ENCODE measurements around the gene OFD1. TPM values are rescaled to one million over a fixed set of nuclear protein-coding genes. Genes with fewer than 3 reads are reported as not detected.

Gene OFD1
- total RNA-seq, 1 experiment from 2014 or later: 14.4 TPM

- intact Hi-C loops (cut with micrococcal nuclease): no loop called here
- no peak for DNase-seq
- Histone ChIP-seq H3K79me2 (ENCODE audit: low read length) (no peaks in the 10 kb centered on the region), H3K9ac (ENCODE audit: low read length) (no peak overlapping the region), H2AFZ (ENCODE audit: low read length) (no peak overlapping the region), H3K9me3 (ENCODE audit: low read length) (no peaks in the 10 kb centered on the region), H3K4me1 (ENCODE audit: insufficient read depth, low read length) (no peaks in the 10 kb centered on the region), H3K27ac (ENCODE audit: low read length) (no peak overlapping the region), H3K4me2 (ENCODE audit: low read length) (no peak overlapping the region), H3K27me3 (ENCODE audit: low read length) (peaks cover 74% of the 10 kb centered on the region), H3F3A (ENCODE audit: low read length, unreplicated experiment) (no peaks in the 10 kb centered on the region), H3K4me3 (ENCODE audit: low read length) (no peak overlapping the region), H4K20me1 (ENCODE audit: low read length) (no peaks in the 10 kb centered on the region), H3K9me2 (replicated peaks; ENCODE audit: low read length) (no peaks in the 10 kb centered on the region), H3K36me3 (ENCODE audit: low read depth, low read length) (no peaks in the 10 kb centered on the region)
- no peak for TF ChIP-seq EZH2phosphoT487 (IDR thresholded peaks at IDR 0.05; ENCODE audit: borderline replicate concordance, low read length)
- TF ChIP-seq, protein P1, sequence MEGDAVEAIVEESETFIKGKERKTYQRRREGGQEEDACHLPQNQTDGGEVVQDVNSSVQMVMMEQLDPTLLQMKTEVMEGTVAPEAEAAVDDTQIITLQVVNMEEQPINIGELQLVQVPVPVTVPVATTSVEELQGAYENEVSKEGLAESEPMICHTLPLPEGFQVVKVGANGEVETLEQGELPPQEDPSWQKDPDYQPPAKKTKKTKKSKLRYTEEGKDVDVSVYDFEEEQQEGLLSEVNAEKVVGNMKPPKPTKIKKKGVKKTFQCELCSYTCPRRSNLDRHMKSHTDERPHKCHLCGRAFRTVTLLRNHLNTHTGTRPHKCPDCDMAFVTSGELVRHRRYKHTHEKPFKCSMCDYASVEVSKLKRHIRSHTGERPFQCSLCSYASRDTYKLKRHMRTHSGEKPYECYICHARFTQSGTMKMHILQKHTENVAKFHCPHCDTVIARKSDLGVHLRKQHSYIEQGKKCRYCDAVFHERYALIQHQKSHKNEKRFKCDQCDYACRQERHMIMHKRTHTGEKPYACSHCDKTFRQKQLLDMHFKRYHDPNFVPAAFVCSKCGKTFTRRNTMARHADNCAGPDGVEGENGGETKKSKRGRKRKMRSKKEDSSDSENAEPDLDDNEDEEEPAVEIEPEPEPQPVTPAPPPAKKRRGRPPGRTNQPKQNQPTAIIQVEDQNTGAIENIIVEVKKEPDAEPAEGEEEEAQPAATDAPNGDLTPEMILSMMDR (conservative IDR thresholded peaks at IDR 0.05; ENCODE audit: low read depth, low read length): no peak
- TF ChIP-seq EZH2 (IDR thresholded peaks at IDR 0.05; ENCODE audit: low read length, unreplicated experiment): no peak
- ATAC-seq: no peak
- BruUV-seq (replicated peaks): no TSS peak
- ChIA-PET POLR2A (ENCODE audit: unreplicated experiment) (no interaction called here), CTCF (no interaction called here)
These were observed 81.1 kb downstream of the OFD1 start for GRCh38 chrX:13815664-13816063.

DNA sequence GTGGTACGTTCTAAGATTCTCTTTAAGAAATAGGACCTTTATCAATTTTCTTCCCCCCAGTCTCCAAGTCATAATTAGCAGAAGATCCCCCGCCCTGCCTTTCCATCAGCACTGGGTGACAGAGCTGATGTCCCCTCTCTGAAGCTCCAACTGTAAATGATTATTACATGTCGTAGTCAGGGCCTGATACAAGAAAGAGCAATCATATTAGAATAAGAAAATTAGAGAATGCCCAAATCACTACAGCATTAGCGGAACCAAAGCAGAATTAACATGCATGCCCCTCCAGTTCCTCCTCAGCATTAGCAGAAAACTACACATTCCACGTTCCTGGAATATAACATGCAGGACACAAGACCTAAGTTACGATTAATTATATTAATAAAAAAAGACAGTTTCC lies 81.6 kb downstream of the OFD1 start:
- H3K9me3 ChIP-seq (ENCODE audit: low read length): no peaks in the 10 kb centered on the region
- CTCF ChIA-PET: no interaction called here
- H3K36me3 ChIP-seq (ENCODE audit: low read depth, low read length): no peaks in the 10 kb centered on the region
- H4K20me1 ChIP-seq (ENCODE audit: low read length): no peaks in the 10 kb centered on the region
- H3K9me2 ChIP-seq (replicated peaks; ENCODE audit: low read length): no peaks in the 10 kb centered on the region
- no peaks in the 10 kb centered on the region for H3K4me1 ChIP-seq (ENCODE audit: insufficient read depth, low read length)
- TF ChIP-seq, protein P1 (conservative IDR thresholded peaks at IDR 0.05; ENCODE audit: low read depth, low read length): no peak
- no peak for TF ChIP-seq EZH2phosphoT487 (IDR thresholded peaks at IDR 0.05; ENCODE audit: borderline replicate concordance, low read length)
- no peak for TF ChIP-seq EZH2 (IDR thresholded peaks at IDR 0.05; ENCODE audit: low read length, unreplicated experiment)
- intact Hi-C loops (cut with micrococcal nuclease): no loop called here
- ATAC-seq: no peak
- H3K4me3 ChIP-seq (ENCODE audit: low read length): no peak overlapping the region
- peaks cover 77% of the 10 kb centered on the region for H3K27me3 ChIP-seq (ENCODE audit: low read length)
- BruUV-seq (replicated peaks): no TSS peak
- H3F3A ChIP-seq (ENCODE audit: low read length, unreplicated experiment): no peaks in the 10 kb centered on the region
- H2AFZ ChIP-seq (ENCODE audit: low read length): no peak overlapping the region
- no peaks in the 10 kb centered on the region for H3K79me2 ChIP-seq (ENCODE audit: low read length)
- no peak overlapping the region for H3K9ac ChIP-seq (ENCODE audit: low read length)
- no peak overlapping the region for H3K27ac ChIP-seq (ENCODE audit: low read length)
- POLR2A ChIA-PET (ENCODE audit: unreplicated experiment): no interaction called here
- no peak for DNase-seq
- no peak overlapping the region for H3K4me2 ChIP-seq (ENCODE audit: low read length)

GRCh38 chrX:13816643-13817627 lies 82.4 kb downstream of the OFD1 start, which contains the start of gene GPM6B:
GPM6B (minus strand) TSS chrX:13817093; CDS start chrX:13816904, 189 bp downstream.
- H3K27ac ChIP-seq (ENCODE audit: low read length): no peak within 1 kb of the TSS
- no peaks in the 10 kb centered on the region for H4K20me1 ChIP-seq (ENCODE audit: low read length)
- no peaks in the 10 kb centered on the region for H3F3A ChIP-seq (ENCODE audit: low read length, unreplicated experiment)
- CTCF ChIA-PET: no interaction called here
- ATAC-seq (no peak), DNase-seq (no peak)
- no peaks in the 10 kb centered on the region for H3K36me3 ChIP-seq (ENCODE audit: low read depth, low read length)
- BruUV-seq (replicated peaks): no TSS peak
- no peak within 1 kb of the TSS for H3K9ac ChIP-seq (ENCODE audit: low read length)
- H3K4me3 ChIP-seq (ENCODE audit: low read length): no peak within 1 kb of the TSS
- no peaks in the 10 kb centered on the region for H3K79me2 ChIP-seq (ENCODE audit: low read length)
- no peaks in the 10 kb centered on the region for H3K9me3 ChIP-seq (ENCODE audit: low read length)
- no peak within 1 kb of the TSS for H3K4me2 ChIP-seq (ENCODE audit: low read length)
- no peak within 1 kb of the TSS for H2AFZ ChIP-seq (ENCODE audit: low read length)
- POLR2A ChIA-PET (ENCODE audit: unreplicated experiment): no interaction called here
- no peaks in the 10 kb centered on the region for H3K9me2 ChIP-seq (replicated peaks; ENCODE audit: low read length)
- intact Hi-C loops (cut with micrococcal nuclease): no loop called here
- TF ChIP-seq EZH2phosphoT487 (IDR thresholded peaks at IDR 0.05; ENCODE audit: borderline replicate concordance, low read length) (no peak), EZH2 (IDR thresholded peaks at IDR 0.05; ENCODE audit: low read length, unreplicated experiment) (no peak)
- TF ChIP-seq, protein P1 (conservative IDR thresholded peaks at IDR 0.05; ENCODE audit: low read depth, low read length): no peak
- no peaks in the 10 kb centered on the region for H3K4me1 ChIP-seq (ENCODE audit: insufficient read depth, low read length)
- peaks cover 75% of the 10 kb centered on the region for H3K27me3 ChIP-seq (ENCODE audit: low read length)

All from PC-3 (cell line).